SK-N-SH (cell line): Measurements from ENCODE around the gene CALML3. TPM values are rescaled to one million over a fixed set of nuclear protein-coding genes. Genes with fewer than 3 reads are reported as not detected.

ENCODE experiments used
- CTCF ChIA-PET: fragments of 300-600, 350-600 bp; formaldehyde crosslinking; extraction: SDS; loops from one replicate; lab custom pipeline; 2021; lab: Yijun Ruan, JAX
- POLR2A ChIA-PET: fragments of 350-600 bp; sonication (Branson Sonifier 250); formaldehyde crosslinking; extraction: SDS; loops from one replicate; lab custom pipeline; 2020; ENCODE audit warnings: antibody characterized with exemption, inconsistent platforms; lab: Yijun Ruan, JAX
- DNase-seq: peaks from one replicate; pipeline ENCODE4 v3.0.0; 2012
- H2AFZ ChIP-seq: fragments of 200-600 bp; sonication (generic); 2 replicates; pipeline ENCODE4 v1.8.1; 2016; ENCODE audit warnings: antibody characterized with exemption, mild to moderate bottlenecking, low read depth
- H3F3A ChIP-seq: fragments of 200-600 bp; sonication (generic); replicated peaks from 2 replicates; pipeline ENCODE3; 2016; ENCODE audit warnings: antibody characterized with exemption, mild to moderate bottlenecking; ENCODE audit not compliant: insufficient read depth
- H3K27ac ChIP-seq, 2 experiments: fragments of 200-500 bp in 1 of 2; fragments of 200-600 bp in 1 of 2; sonication (Bioruptor generic) in 1 of 2; sonication (generic), shearing (Covaris generic) in 1 of 2; 2 replicates each; pipeline versions ENCODE4 v1.5.1 to v1.6.1; 2014 to 2016; ENCODE audit warnings: low read depth in 2 of 2, inconsistent platforms in 1 of 2, low read length in 1 of 2, mild to moderate bottlenecking in 1 of 2, mixed read lengths in 1 of 2
- H3K27me3 ChIP-seq: fragments of 200-600 bp; sonication (generic), shearing (Covaris generic); 2 replicates; pipeline ENCODE4 v1.6.1; 2016; ENCODE audit warnings: mixed run types; ENCODE audit not compliant: insufficient read depth
- H3K36me3 ChIP-seq, 2 experiments: fragments of 200-500 bp in 1 of 2; fragments of 200-600 bp in 1 of 2; sonication (Bioruptor generic) in 1 of 2; sonication (generic) in 1 of 2; replicated peaks in 1 of 2; 2 replicates each; pipeline versions ENCODE3 to v1.5.1; 2014 to 2016; ENCODE audit warnings: low read length in 1 of 2, mild to moderate bottlenecking in 1 of 2; ENCODE audit not compliant: insufficient read depth in 2 of 2, control insufficient read depth in 1 of 2
- H3K4me1 ChIP-seq, 2 experiments: fragments of 200-500 bp in 1 of 2; fragments of 200-600 bp in 1 of 2; sonication (Bioruptor generic) in 1 of 2; sonication (generic), shearing (Covaris generic) in 1 of 2; 2 replicates each; pipeline versions ENCODE4 v1.5.1 to v1.6.1; 2014 to 2016; ENCODE audit warnings: low read depth in 1 of 2, low read length in 1 of 2, mixed run types in 1 of 2; ENCODE audit not compliant: insufficient read depth in 2 of 2, control insufficient read depth in 1 of 2
- H3K4me2 ChIP-seq: fragments of 200-600 bp; sonication (generic), shearing (Covaris generic); 2 replicates; pipeline ENCODE4 v1.6.1; 2017; ENCODE audit warnings: mixed run types
- H3K4me3 ChIP-seq, 2 experiments: fragments of 200-500 bp in 1 of 2; fragments of 200-600 bp in 1 of 2; sonication (Bioruptor generic) in 1 of 2; sonication (generic), shearing (Covaris generic) in 1 of 2; 2 replicates each; pipeline versions ENCODE4 v1.5.1 to v1.8.1; 2014 to 2016; ENCODE audit warnings: low read depth in 2 of 2, inconsistent platforms in 1 of 2, low read length in 1 of 2, mild to moderate bottlenecking in 1 of 2, mixed read lengths in 1 of 2, moderate library complexity in 1 of 2
- H3K79me2 ChIP-seq: fragments of 200-600 bp; sonication (generic); 2 replicates; pipeline ENCODE4 v1.8.1; 2017; ENCODE audit warnings: mild to moderate bottlenecking; ENCODE audit not compliant: insufficient read depth
- H3K9ac ChIP-seq: fragments of 200-600 bp; sonication (generic); 2 replicates; pipeline ENCODE4 v1.6.1; 2017; ENCODE audit warnings: mixed run types
- H3K9me2 ChIP-seq: fragments of 200-600 bp; sonication (generic); 2 replicates; pipeline ENCODE4 v1.6.1; 2017; ENCODE audit warnings: mixed run types
- H3K9me3 ChIP-seq: fragments of 200-600 bp; sonication (generic); 2 replicates; pipeline ENCODE4 v1.6.1; 2017; ENCODE audit warnings: mixed run types, mild to moderate bottlenecking, moderate library complexity
- H4K20me1 ChIP-seq: fragments of 200-600 bp; sonication (generic); 2 replicates; pipeline ENCODE4 v1.6.1; 2017; ENCODE audit warnings: mild to moderate bottlenecking, mixed run types; ENCODE audit not compliant: insufficient read depth
- CTCF ChIP-seq: fragments of 200-600 bp; sonication (generic); IDR thresholded peaks from 2 replicates; pipeline ENCODE4 v1.6.1; 2017; ENCODE audit warnings: antibody characterized with exemption, mild to moderate bottlenecking, moderate library complexity
- FOSL2 ChIP-seq: IDR thresholded peaks from 2 replicates; pipeline ENCODE4 v1.4.0; 2012; ENCODE audit warnings: low read depth, mild to moderate bottlenecking, moderate library complexity, borderline replicate concordance
- FOXJ3 ChIP-seq: sonication (generic); formaldehyde crosslinking; IDR thresholded peaks from 2 replicates; pipeline ENCODE4 v1.5.1; 2020; ENCODE audit warnings: mild to moderate bottlenecking, missing genetic modification reagents
- FOXM1 ChIP-seq: IDR thresholded peaks from 2 replicates; pipeline ENCODE4 v1.4.0; 2012; ENCODE audit warnings: low read depth, mild to moderate bottlenecking
- GATA2 ChIP-seq: sonication (generic); formaldehyde crosslinking; IDR thresholded peaks from 2 replicates; pipeline ENCODE4 v1.5.0; 2020; ENCODE audit warnings: mild to moderate bottlenecking, missing genetic modification reagents
- IRF3 ChIP-seq: fragments of 150-350 bp; IDR thresholded peaks from 2 replicates; pipeline ENCODE4 v1.6.1; 2016; ENCODE audit warnings: mild to moderate bottlenecking, low read depth, low read length
- JUND ChIP-seq: IDR thresholded peaks from 2 replicates; pipeline ENCODE4 v1.4.0; 2012
- MAX ChIP-seq: IDR thresholded peaks from 2 replicates; pipeline ENCODE4 v1.4.0; 2012; ENCODE audit warnings: low read depth
- MEF2A ChIP-seq: IDR thresholded peaks from 2 replicates; pipeline ENCODE4 v1.4.0; 2012; ENCODE audit warnings: low read depth, borderline replicate concordance
- MXI1 ChIP-seq: IDR thresholded peaks from 2 replicates; pipeline ENCODE4 v1.6.1; 2012; ENCODE audit warnings: mild to moderate bottlenecking, low read depth, low read length, improper control_type of control experiment
- NFIC ChIP-seq: IDR thresholded peaks from 2 replicates; pipeline ENCODE4 v1.4.0; 2012; ENCODE audit warnings: borderline replicate concordance
- POLR2AphosphoS5 ChIP-seq: IDR thresholded peaks from 2 replicates; pipeline ENCODE4 v1.6.1; 2012; ENCODE audit warnings: low read depth, low read length
- RAD21 ChIP-seq: IDR thresholded peaks from 2 replicates; pipeline ENCODE4 v1.6.1; 2012; ENCODE audit warnings: mild to moderate bottlenecking, low read length
- REST ChIP-seq: IDR thresholded peaks from 2 replicates; pipeline ENCODE4 v1.6.1; 2012; ENCODE audit warnings: mild to moderate bottlenecking, low read depth, low read length, moderate library complexity
- RXRA ChIP-seq: IDR thresholded peaks from 2 replicates; pipeline ENCODE4 v1.4.0; 2012; ENCODE audit warnings: low read depth, mild to moderate bottlenecking, borderline replicate concordance
- SIN3A ChIP-seq: IDR thresholded peaks from 2 replicates; pipeline ENCODE4 v1.6.1; 2012; ENCODE audit warnings: low read depth, mild to moderate bottlenecking, low read length, moderate library complexity, borderline replicate concordance
- SMC3 ChIP-seq: IDR thresholded peaks from 2 replicates; pipeline ENCODE4 v1.6.1; 2012; ENCODE audit warnings: low read depth, low read length, improper control_type of control experiment
- TAF1 ChIP-seq: IDR thresholded peaks from 2 replicates; pipeline ENCODE4 v1.6.1; 2012; ENCODE audit warnings: low read depth, mild to moderate bottlenecking, low read length, moderate library complexity, borderline replicate concordance
- YY1 ChIP-seq: IDR thresholded peaks from 2 replicates; pipeline ENCODE4 v1.4.0; 2012; ENCODE audit warnings: low read depth, mild to moderate bottlenecking
- WGBS: methylation state at CpG from one replicate; pipeline ENCODE4 v1.1.6; 2017; ENCODE audit warnings: low lambda C conversion rate; 5-methylcytosine and 5-hydroxymethylcytosine counted together
- polyA plus RNA-seq, 3 experiments: library from polyadenylated mRNA; depleted of rRNA; stranded (reverse); fragments of >200 nt; gene quantifications; 2 replicates each; pipeline ENCODE4 v1.2.3, GENCODE V29; 2012

The CALML3 gene
- polyA plus RNA-seq, 1 of the 3 experiments (the other 2 are of a cell fraction): not detected

- WGBS: 63% methylated on average over 5 of the region's 5 CpGs
- no peaks in the 10 kb centered on the region for H3K9me2 ChIP-seq
- H3K4me1 ChIP-seq: no peaks in the 10 kb centered on the region
- no peak overlapping the region for H2AFZ ChIP-seq
- no peak for DNase-seq
- TF ChIP-seq FOSL2 (no peak), JUND (no peak), YY1 (no peak), POLR2AphosphoS5 (no peak), FOXM1 (no peak), REST (no peak), SIN3A (no peak), MXI1 (no peak), TAF1 (no peak), FOXJ3 (CRISPR knock-in tag) (no peak), RXRA (no peak), NFIC (no peak), SMC3 (no peak), MAX (no peak), GATA2 (CRISPR knock-in tag) (no peak), CTCF (no peak), MEF2A (no peak), IRF3 (no peak), RAD21 (no peak)
- no peaks in the 10 kb centered on the region for H3K36me3 ChIP-seq
- CTCF ChIA-PET: no interaction called here
- no peak overlapping the region for H3K4me2 ChIP-seq
- H3K9ac ChIP-seq: no peak overlapping the region
- no peaks in the 10 kb centered on the region for H3F3A ChIP-seq
- H3K27ac ChIP-seq: no peak overlapping the region
- H4K20me1 ChIP-seq: no peaks in the 10 kb centered on the region
- H3K27me3 ChIP-seq: no peaks in the 10 kb centered on the region
- H3K4me3 ChIP-seq: no peak overlapping the region
- H3K79me2 ChIP-seq: no peaks in the 10 kb centered on the region
- POLR2A ChIA-PET: no interaction called here
- no peaks in the 10 kb centered on the region for H3K9me3 ChIP-seq
Measured at GRCh38 chr10:5518143-5518542, 6.6 kb upstream of the CALML3 start.
